Esophagus muscularis mucosa (tissue), 4 donors: ENCODE data around the gene SH3RF3. TPM values are rescaled to one million over a fixed set of nuclear protein-coding genes. Genes with fewer than 3 reads are reported as not detected.
A peak's percentile ranks its signal among the peaks of the same experiment; 100 is the strongest.

Experiments
- DNase-seq: peaks from one replicate; pipeline ENCODE4 v3.0.0-alpha.2; 2017; ENCODE audit errors: extremely low spot score
- H3K27ac ChIP-seq, 4 donors: fragments of 200-600 bp; sonication (generic); replicated peaks in 1 of 4; 1 replicate in 3 of 4; 2 replicates in 1 of 4; pipeline ENCODE4 v1.5.1; 2016 to 2019; ENCODE audit warnings: mild to moderate bottlenecking in 1 of 4
- H3K27me3 ChIP-seq, 4 donors: fragments of 200-600 bp; sonication (generic); one replicate each; pipeline versions ENCODE4 v1.5.1 to v1.6.0; 2016 to 2019
- H3K36me3 ChIP-seq, 4 donors: fragments of 200-600 bp; sonication (generic); one replicate each; pipeline ENCODE4 v1.5.1; 2016 to 2019
- H3K4me1 ChIP-seq, 4 donors: fragments of 200-600 bp; sonication (generic); one replicate each; pipeline ENCODE4 v1.5.1; 2016 to 2019
- H3K4me3 ChIP-seq, 4 donors: fragments of 200-600 bp; sonication (generic); 1 replicate in 2 of 4; 2 replicates in 2 of 4; pipeline ENCODE4 v1.5.1; 2016 to 2019; ENCODE audit warnings: mild to moderate bottlenecking in 4 of 4, moderate library complexity in 1 of 4
- H3K9me3 ChIP-seq, 4 donors: fragments of 200-600 bp; sonication (generic); 1 replicate in 3 of 4; 2 replicates in 1 of 4; pipeline ENCODE4 v1.5.1; 2016 to 2019
- CTCF ChIP-seq, 3 experiments: fragments of 200-600 bp in 2 of 3; fragments of 450-650 bp in 1 of 3; sonication (generic) in 2 of 3; IDR thresholded peaks; one replicate each; pipeline ENCODE4 v1.5.1; 2017 to 2019; ENCODE audit warnings: antibody characterized with exemption in 3 of 3, mild to moderate bottlenecking in 2 of 3, moderate library complexity in 1 of 3
- EP300 ChIP-seq: sonication (generic); formaldehyde crosslinking; IDR thresholded peaks from one replicate; pipeline ENCODE4 v1.6.1; 2017; ENCODE audit warnings: antibody characterized with exemption
- POLR2A ChIP-seq: fragments of 450-650 bp; IDR thresholded peaks from one replicate; pipeline ENCODE4 v1.6.1; 2017; ENCODE audit warnings: antibody characterized with exemption, moderate library complexity, mild to moderate bottlenecking, low read depth
- POLR2AphosphoS5 ChIP-seq, 2 donors: sonication (generic); formaldehyde crosslinking; IDR thresholded peaks; one replicate each; pipeline ENCODE4 v1.6.1; 2017; ENCODE audit warnings: antibody characterized with exemption in 2 of 2
- WGBS: methylation state at CpG from one replicate; pipeline ENCODE4 v1.1.5; 2018; 5-methylcytosine and 5-hydroxymethylcytosine counted together
- intact Hi-C: fragments of 100-400 bp; cut with DNase I; formaldehyde crosslinking; loops from one replicate; pipeline ENCODE4 v1.15.1; 2023
- total RNA-seq, 4 donors: library from RNA; depleted of rRNA; stranded (reverse); fragments of >200 nt; gene quantifications; one replicate each; pipeline versions ENCODE4 v1.1.0 to v1.2.1, GENCODE V29; 2016

The SH3RF3 gene
- total RNA-seq, 4 donors from 2014 or later, result 6.3 to 17.5 (median 11.3) TPM

GRCh38 chr2:109341355-109342255 is 212.6 kb downstream of the SH3RF3 start:
- WGBS, result 93% methylated on average over 7 of the region's 7 CpGs
- H3K27ac ChIP-seq, result no peak overlapping the region
- no peaks in the 10 kb centered on the region for H3K27me3 ChIP-seq
- peaks cover 0 to 8% (median 0%) of the 10 kb centered on the region in 4 donors for H3K4me1 ChIP-seq
- no peak overlapping the region for H3K4me3 ChIP-seq
- no peaks in the 10 kb centered on the region for H3K9me3 ChIP-seq
- intact Hi-C loops, result no loop called here
- TF ChIP-seq POLR2AphosphoS5 (IDR thresholded peaks at IDR 0.05) (no peak), CTCF (IDR thresholded peaks at IDR 0.05) (no peak), EP300 (no peak), POLR2A (no peak)
- DNase-seq, result no peak
- H3K36me3 ChIP-seq, result no peaks in the 10 kb centered on the region

GRCh38 chr2:109342256-109342850 is 213.3 kb downstream of the SH3RF3 start:
- 94% methylated on average over 18 of the region's 18 CpGs for WGBS
- TF ChIP-seq POLR2A (no peak), CTCF (IDR thresholded peaks at IDR 0.05) (no peak), POLR2AphosphoS5 (IDR thresholded peaks at IDR 0.05) (no peak), EP300 (no peak)
- H3K27me3 ChIP-seq, result no peaks in the 10 kb centered on the region
- no peak overlapping the region for H3K27ac ChIP-seq
- no peak overlapping the region for H3K4me3 ChIP-seq
- intact Hi-C loops, result no loop called here
- no peak for DNase-seq
- peaks cover 0 to 8% (median 0%) of the 10 kb centered on the region in 4 donors for H3K4me1 ChIP-seq
- H3K9me3 ChIP-seq, result no peaks in the 10 kb centered on the region
- no peaks in the 10 kb centered on the region for H3K36me3 ChIP-seq

- no peak for TF ChIP-seq EP300
- TF ChIP-seq POLR2AphosphoS5 (IDR thresholded peaks at IDR 0.05), result no peak
- no peak for TF ChIP-seq CTCF (IDR thresholded peaks at IDR 0.05)
- TF ChIP-seq POLR2A, result no peak
- intact Hi-C loops, result no loop called here
- H3K4me3 ChIP-seq, result no peak overlapping the region
- 95% methylated on average over 6 of the region's 6 CpGs for WGBS
- H3K4me1 ChIP-seq, result peaks cover 0 to 8% (median under 1%) of the 10 kb centered on the region in 4 donors
- no peaks in the 10 kb centered on the region for H3K36me3 ChIP-seq
- H3K27me3 ChIP-seq, result no peaks in the 10 kb centered on the region
- no peak for DNase-seq
- no peaks in the 10 kb centered on the region for H3K9me3 ChIP-seq
- H3K27ac ChIP-seq, result no peak overlapping the region
These were observed 213.9 kb downstream of the SH3RF3 start for GRCh38 chr2:109342930-109343329.

GRCh38 chr2:109343460-109343859 is 214.5 kb downstream of the SH3RF3 start:
- peak; percentile 84 for DNase-seq
- intact Hi-C loops, result no loop called here
- Histone ChIP-seq H3K27me3 (no peaks in the 10 kb centered on the region), H3K4me1 (peaks cover under 1 to 9% (median 4%) of the 10 kb centered on the region in 4 donors), H3K27ac (no peak overlapping the region), H3K9me3 (no peaks in the 10 kb centered on the region), H3K4me3 (no peak overlapping the region), H3K36me3 (no peaks in the 10 kb centered on the region)
- TF ChIP-seq EP300, result no peak
- no peak for TF ChIP-seq CTCF (IDR thresholded peaks at IDR 0.05)
- TF ChIP-seq POLR2A, result no peak
- TF ChIP-seq POLR2AphosphoS5 (IDR thresholded peaks at IDR 0.05), result no peak
- WGBS, result 92% methylated on average over 5 of the region's 5 CpGs
